Ishikawa (cell line): ENCODE measurements around the gene LMF1.

Experiments used
- CEBPB ChIP-seq: IDR thresholded peaks from 2 replicates; pipeline ENCODE4 v1.6.1; 2012
- CREB1 ChIP-seq: IDR thresholded peaks from 2 replicates; pipeline ENCODE4 v1.6.1; 2012; ENCODE audit warnings: low read depth
- EGR1 ChIP-seq: IDR thresholded peaks from 2 replicates; pipeline ENCODE4 v1.6.1; 2012
- EP300 ChIP-seq: IDR thresholded peaks from 2 replicates; pipeline ENCODE4 v1.6.1; 2012; ENCODE audit warnings: borderline replicate concordance
- MAX ChIP-seq: IDR thresholded peaks from 2 replicates; pipeline ENCODE4 v1.6.1; 2012
- NFIC ChIP-seq: IDR thresholded peaks from 2 replicates; pipeline ENCODE4 v1.6.1; 2012
- RAD21 ChIP-seq: IDR thresholded peaks from 2 replicates; pipeline ENCODE4 v1.6.1; 2012; ENCODE audit warnings: low read depth
- REST ChIP-seq: IDR thresholded peaks from 2 replicates; pipeline ENCODE4 v1.6.1; 2012; ENCODE audit warnings: low read depth, mild to moderate bottlenecking
- TAF1 ChIP-seq: IDR thresholded peaks from 2 replicates; pipeline ENCODE4 v1.6.1; 2012; ENCODE audit warnings: low read depth, mild to moderate bottlenecking
- TCF12 ChIP-seq: IDR thresholded peaks from 2 replicates; pipeline ENCODE4 v1.6.1; 2012; ENCODE audit warnings: low read depth
- TEAD4 ChIP-seq: IDR thresholded peaks from 2 replicates; pipeline ENCODE4 v1.6.1; 2012
- YY1 ChIP-seq: IDR thresholded peaks from 2 replicates; pipeline ENCODE4 v1.6.1; 2012; ENCODE audit warnings: low read depth

- no peak for TF ChIP-seq MAX
- no peak for TF ChIP-seq REST
- TF ChIP-seq YY1 = no peak
- TF ChIP-seq CEBPB = no peak
- no peak for TF ChIP-seq TAF1
- no peak for TF ChIP-seq RAD21
- TF ChIP-seq TCF12 = no peak
- TF ChIP-seq TEAD4 = no peak
- no peak for TF ChIP-seq CREB1
- TF ChIP-seq NFIC = no peak
- TF ChIP-seq EGR1 = no peak
- no peak for TF ChIP-seq EP300
Observed at GRCh38 chr16:939941-940340, 30.8 kb downstream of the LMF1 start.
